Right lobe of liver (tissue), 6 donors: ENCODE measurements around the gene CD164L2. TPM values are rescaled to one million over a fixed set of nuclear protein-coding genes. Genes with fewer than 3 reads are reported as not detected.

ENCODE experiments used
- ATAC-seq, 4 donors: fragments of 200-7000 bp; cut with Tn5 transposase; one replicate each; pipeline ENCODE4 v1.9.1; 2020; ENCODE audit warnings: mild to moderate bottlenecking in 4 of 4, moderate library complexity in 4 of 4
- DNase-seq, 3 donors: peaks; one replicate each; pipeline ENCODE4 v3.0.0-alpha.2; 2020
- H3K27ac ChIP-seq, 3 donors: fragments of 200-600 bp; one replicate each; pipeline ENCODE4 v1.8.0; 2022
- H3K27me3 ChIP-seq, 2 donors: fragments of 200-600 bp; one replicate each; pipeline ENCODE4 v1.8.0; 2022
- H3K36me3 ChIP-seq, 4 donors: fragments of 200-600 bp; sonication (generic) in 1 of 4; one replicate each; pipeline versions ENCODE4 v1.5.1 to v1.8.0; 2017 to 2022; ENCODE audit warnings: control low read depth in 1 of 4
- H3K4me1 ChIP-seq, 4 donors: fragments of 200-600 bp; sonication (generic) in 1 of 4; one replicate each; pipeline versions ENCODE4 v1.5.1 to v1.8.0; 2017 to 2022; ENCODE audit warnings: control low read depth in 1 of 4
- H3K4me3 ChIP-seq, 3 donors: fragments of 200-600 bp; one replicate each; pipeline ENCODE4 v1.8.0; 2022
- H3K9me3 ChIP-seq, 4 donors: fragments of 200-600 bp; sonication (generic) in 1 of 4; one replicate each; pipeline versions ENCODE4 v1.5.1 to v1.8.0; 2017 to 2022; ENCODE audit warnings: control low read depth in 1 of 4
- POLR2A ChIP-seq: fragments of 450-650 bp; IDR thresholded peaks from one replicate; pipeline ENCODE4 v1.6.1; 2017; ENCODE audit warnings: antibody characterized with exemption, mild to moderate bottlenecking
- WGBS: methylation state at CpG from one replicate; pipeline ENCODE4 v1.1.6; 2018; ENCODE audit warnings: low coverage, low lambda C conversion rate; ENCODE audit not compliant: insufficient coverage; ENCODE audit errors: missing lambda C conversion rate; 5-methylcytosine and 5-hydroxymethylcytosine counted together
- intact Hi-C, 2 donors: fragments of 100-400 bp; cut with DNase I; formaldehyde crosslinking; loops; one replicate each; pipeline versions ENCODE4 v1.11.2 to v1.14.1; 2022
- total RNA-seq, 6 experiments: library from RNA; depleted of rRNA in 2 of 6; stranded (reverse); fragments of >200 nt in 2 of 6; fragmentation: NEBNext Ultra II Directional in 3 of 6; extraction: Animal tissue kit (Norgen Biotek cat#: 25700) in 3 of 6; gene quantifications; one replicate each; pipeline versions ENCODE4 v1.1.0 to v1.2.4, GENCODE V29; 2016 to 2023
- TF ChIP-seq, protein P1 (sequence below), 4 donors: fragments of 200-600 bp in 3 of 4; fragments of 450-650 bp in 1 of 4; IDR thresholded peaks; one replicate each; pipeline versions ENCODE4 v1.5.1 to v1.8.0; 2016 to 2022; ENCODE audit warnings: antibody characterized with exemption in 4 of 4, mild to moderate bottlenecking in 2 of 4
- donor health status: DM: no; HTN: yes; CAD: no.
- donor health status: DM: no; HTN: no; CAD: no.
- donor health status: DM: no; HTN: no; CAD: no.
- donor health status: DM: no; HTN: yes; CAD: no.
- donor health status: DM: no; HTN: yes; CAD: no.

Gene CD164L2
- total RNA-seq, 6 experiments from 2014 or later = 0.86 TPM; not detected in 5

GRCh38 chr1:27402349-27402754 lies 19.2 kb upstream of the CD164L2 start:
- Histone ChIP-seq H3K27me3 (no peaks in the 10 kb centered on the region), H3K9me3 (no peaks in the 10 kb centered on the region), H3K4me1 (peaks cover 0 to 9% (median 0%) of the 10 kb centered on the region in 4 donors), H3K27ac (peak overlapping the region in 2 of 3 donors; percentile 18 to 43), H3K36me3 (peaks cover 0 to 9% (median 3%) of the 10 kb centered on the region in 4 donors), H3K4me3 (no peak overlapping the region)
- intact Hi-C loops = loop anchor here (5.0 to 10.0 kb wide), 2 partner anchors 192 to 200 kb away; partner anchors contain the start of gene AHDC1 (in 1 of the 2)
- DNase-seq (peak in 1 of 3 donors; percentile 74), ATAC-seq (peak; percentile 63 to 70 (median 68))
- WGBS = 47% methylated on average over 3 of the region's 8 CpGs
- TF ChIP-seq, protein P1, sequence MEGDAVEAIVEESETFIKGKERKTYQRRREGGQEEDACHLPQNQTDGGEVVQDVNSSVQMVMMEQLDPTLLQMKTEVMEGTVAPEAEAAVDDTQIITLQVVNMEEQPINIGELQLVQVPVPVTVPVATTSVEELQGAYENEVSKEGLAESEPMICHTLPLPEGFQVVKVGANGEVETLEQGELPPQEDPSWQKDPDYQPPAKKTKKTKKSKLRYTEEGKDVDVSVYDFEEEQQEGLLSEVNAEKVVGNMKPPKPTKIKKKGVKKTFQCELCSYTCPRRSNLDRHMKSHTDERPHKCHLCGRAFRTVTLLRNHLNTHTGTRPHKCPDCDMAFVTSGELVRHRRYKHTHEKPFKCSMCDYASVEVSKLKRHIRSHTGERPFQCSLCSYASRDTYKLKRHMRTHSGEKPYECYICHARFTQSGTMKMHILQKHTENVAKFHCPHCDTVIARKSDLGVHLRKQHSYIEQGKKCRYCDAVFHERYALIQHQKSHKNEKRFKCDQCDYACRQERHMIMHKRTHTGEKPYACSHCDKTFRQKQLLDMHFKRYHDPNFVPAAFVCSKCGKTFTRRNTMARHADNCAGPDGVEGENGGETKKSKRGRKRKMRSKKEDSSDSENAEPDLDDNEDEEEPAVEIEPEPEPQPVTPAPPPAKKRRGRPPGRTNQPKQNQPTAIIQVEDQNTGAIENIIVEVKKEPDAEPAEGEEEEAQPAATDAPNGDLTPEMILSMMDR (IDR thresholded peaks at IDR 0.05) = peak; percentile 43 to 63 (median 56)
- TF ChIP-seq POLR2A = no peak

- Histone ChIP-seq H3K9me3 (no peaks in the 10 kb centered on the region), H3K4me3 (no peak overlapping the region), H3K4me1 (peaks cover 0 to 9% (median 0%) of the 10 kb centered on the region in 4 donors), H3K27me3 (no peaks in the 10 kb centered on the region), H3K36me3 (no peaks in the 10 kb centered on the region), H3K27ac (no peak overlapping the region)
- TF ChIP-seq, protein P1 (IDR thresholded peaks at IDR 0.05) = no peak
- TF ChIP-seq POLR2A = no peak
- intact Hi-C loops = loop anchor here (5.0 to 10.0 kb wide), 2 partner anchors 194 to 201 kb away; partner anchors contain the start of gene AHDC1 (in 1 of the 2)
- WGBS = 93% methylated on average over 5 of the region's 5 CpGs
- DNase-seq = no peak
- no peak for ATAC-seq
Measured at GRCh38 chr1:27400963-27401341, 17.8 kb upstream of the CD164L2 start.

DNA sequence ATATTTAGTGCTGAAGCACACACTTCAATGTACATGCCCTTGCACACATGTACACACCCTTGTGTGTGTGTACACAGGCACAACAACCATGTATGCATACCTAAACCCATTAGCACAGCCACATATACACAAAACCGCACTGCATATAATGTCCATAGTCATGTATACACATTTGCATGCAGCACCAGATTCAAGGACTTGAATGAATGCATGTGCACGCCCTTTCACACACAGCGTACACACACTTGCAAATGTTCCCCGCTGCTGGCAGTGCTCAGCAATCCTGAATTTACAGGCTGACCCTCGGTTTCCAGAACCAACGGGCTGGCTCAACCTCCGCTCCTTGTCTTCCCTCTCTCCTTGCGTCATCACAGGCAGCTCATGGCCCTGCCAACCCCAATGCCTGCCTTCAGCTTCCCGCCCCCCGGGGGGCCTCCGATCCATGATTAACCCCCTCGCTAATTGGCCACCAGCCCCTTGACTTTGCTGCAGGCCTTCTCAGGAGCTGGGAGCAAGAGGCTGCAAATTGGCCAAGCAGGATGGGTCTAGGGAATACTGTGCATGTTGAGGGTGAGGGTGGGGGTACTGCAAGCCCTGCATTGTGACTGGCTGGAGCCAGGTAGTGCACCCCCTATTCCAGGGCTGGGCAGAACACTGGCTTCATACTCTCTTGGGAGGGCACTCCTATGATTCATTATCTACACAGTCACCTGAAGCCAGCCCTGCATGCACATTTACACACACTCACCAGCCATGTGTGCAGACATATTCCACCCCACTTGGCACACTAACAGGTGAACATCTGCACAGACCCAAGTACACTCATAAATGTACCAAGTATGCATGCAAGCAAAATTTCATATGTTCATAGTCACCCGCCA lies 17.2 kb upstream of the CD164L2 start:
- Histone ChIP-seq H3K9me3 (no peaks in the 10 kb centered on the region), H3K4me3 (no peak overlapping the region), H3K36me3 (no peaks in the 10 kb centered on the region), H3K4me1 (peaks cover 0 to 9% (median 0%) of the 10 kb centered on the region in 4 donors), H3K27ac (no peak overlapping the region), H3K27me3 (no peaks in the 10 kb centered on the region)
- intact Hi-C loops = loop anchor here (5.0 to 10.0 kb wide), 2 partner anchors 194 to 202 kb away; partner anchors contain the start of gene AHDC1 (in 1 of the 2)
- no peak for DNase-seq
- ATAC-seq = no peak
- 46% methylated on average over 6 of the region's 13 CpGs for WGBS
- no peak for TF ChIP-seq POLR2A
- TF ChIP-seq, protein P1 (IDR thresholded peaks at IDR 0.05) = no peak

DNA sequence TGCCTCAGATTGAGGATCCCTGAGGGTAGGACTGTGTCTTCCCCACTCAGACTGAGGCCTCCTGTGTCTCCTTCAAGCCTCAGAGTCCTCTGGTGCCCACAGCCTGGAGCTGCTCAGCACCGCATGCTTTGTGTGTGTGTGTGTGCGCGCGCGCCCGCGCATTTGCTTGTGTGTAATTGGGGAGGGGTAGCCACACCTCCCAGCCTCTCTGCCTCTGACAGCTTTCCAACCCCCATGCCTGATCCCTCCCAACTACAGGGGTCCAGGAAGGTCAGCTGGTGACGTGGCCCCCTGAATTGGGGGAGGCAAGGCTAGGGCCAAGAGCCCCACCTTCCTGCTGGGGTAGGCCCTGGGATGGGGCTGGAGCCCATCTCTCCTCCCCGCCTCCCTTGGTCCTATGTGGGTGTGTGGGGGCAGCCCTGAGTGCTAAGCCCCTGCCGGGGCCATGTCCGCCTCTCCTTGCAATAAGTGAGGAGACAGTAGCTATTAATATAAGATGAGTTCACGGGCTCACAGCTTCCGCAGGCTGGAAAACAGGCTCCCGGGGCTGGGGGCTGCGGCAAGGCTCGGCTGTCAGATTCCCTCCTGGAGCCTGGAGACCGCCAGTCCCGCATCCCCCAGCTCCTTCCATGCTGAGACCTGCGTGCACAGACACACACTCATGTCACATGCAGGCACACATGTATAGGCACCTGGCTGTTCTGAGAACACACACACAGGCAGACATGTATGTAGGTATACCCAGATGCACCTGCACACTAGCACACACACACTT lies 16.3 kb upstream of the CD164L2 start:
- intact Hi-C loops = loop anchor here (5.0 to 10.0 kb wide), 3 partner anchors 102 to 203 kb away; partner anchors contain the start of gene AHDC1 (in 1 of the 2)

More for the DNA sequence above, 16.3 kb upstream of the CD164L2 start:
- Histone ChIP-seq H3K27me3 (no peaks in the 10 kb centered on the region), H3K27ac (no peak overlapping the region), H3K9me3 (no peaks in the 10 kb centered on the region), H3K4me3 (no peak overlapping the region), H3K36me3 (no peaks in the 10 kb centered on the region), H3K4me1 (peaks cover 0 to 9% (median 0%) of the 10 kb centered on the region in 4 donors)
- TF ChIP-seq, protein P1 (IDR thresholded peaks at IDR 0.05) = no peak
- ATAC-seq (no peak), DNase-seq (no peak)
- WGBS = 34% methylated on average over 3 of the region's 19 CpGs
